ENCODE results near the gene DCAF6. TPM values are rescaled to one million over a fixed set of nuclear protein-coding genes. Genes with fewer than 3 reads are reported as not detected.
A peak's percentile ranks its signal among the peaks of the same experiment; 100 is the strongest.
"Not testable (repeated sequence)": the region's sequence is repeated elsewhere in the genome, so short reads cannot be mapped to it uniquely, and the experiment has no call there.

The DCAF6 gene, protein sequence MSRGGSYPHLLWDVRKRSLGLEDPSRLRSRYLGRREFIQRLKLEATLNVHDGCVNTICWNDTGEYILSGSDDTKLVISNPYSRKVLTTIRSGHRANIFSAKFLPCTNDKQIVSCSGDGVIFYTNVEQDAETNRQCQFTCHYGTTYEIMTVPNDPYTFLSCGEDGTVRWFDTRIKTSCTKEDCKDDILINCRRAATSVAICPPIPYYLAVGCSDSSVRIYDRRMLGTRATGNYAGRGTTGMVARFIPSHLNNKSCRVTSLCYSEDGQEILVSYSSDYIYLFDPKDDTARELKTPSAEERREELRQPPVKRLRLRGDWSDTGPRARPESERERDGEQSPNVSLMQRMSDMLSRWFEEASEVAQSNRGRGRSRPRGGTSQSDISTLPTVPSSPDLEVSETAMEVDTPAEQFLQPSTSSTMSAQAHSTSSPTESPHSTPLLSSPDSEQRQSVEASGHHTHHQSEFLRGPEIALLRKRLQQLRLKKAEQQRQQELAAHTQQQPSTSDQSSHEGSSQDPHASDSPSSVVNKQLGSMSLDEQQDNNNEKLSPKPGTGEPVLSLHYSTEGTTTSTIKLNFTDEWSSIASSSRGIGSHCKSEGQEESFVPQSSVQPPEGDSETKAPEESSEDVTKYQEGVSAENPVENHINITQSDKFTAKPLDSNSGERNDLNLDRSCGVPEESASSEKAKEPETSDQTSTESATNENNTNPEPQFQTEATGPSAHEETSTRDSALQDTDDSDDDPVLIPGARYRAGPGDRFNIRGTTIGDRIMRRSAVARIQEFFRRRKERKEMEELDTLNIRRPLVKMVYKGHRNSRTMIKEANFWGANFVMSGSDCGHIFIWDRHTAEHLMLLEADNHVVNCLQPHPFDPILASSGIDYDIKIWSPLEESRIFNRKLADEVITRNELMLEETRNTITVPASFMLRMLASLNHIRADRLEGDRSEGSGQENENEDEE
- 10 to 100 TPM; 47.2 to 76.7 TPM for total RNA-seq

GRCh38 chr1:167936068-167936929 lies at the start of gene DCAF6:
Gene DCAF6 (plus strand): TSS chr1:167936683. CDS start chr1:167936912, 229 bp downstream.
- Histone ChIP-seq H3K27me3 (replicated peaks; ENCODE audit: insufficient read depth) (no peaks in the 10 kb centered on the region), H3K36me3 (no peaks in the 10 kb centered on the region), H3K9me3 (no peaks in the 10 kb centered on the region), H3K4me3 (peak within 1 kb of the TSS; percentile 87), H3K4me1 (ENCODE audit: control insufficient read depth in 1 of 2, low read depth in 2 of 2) (peaks cover 18 to 37% of the 10 kb centered on the region in 2 donors), H3K27ac (peak within 1 kb of the TSS; percentile 95 to 97)
- peak; percentile 95 for DNase-seq (ENCODE audit: low spot score)
- TF ChIP-seq, protein P1, sequence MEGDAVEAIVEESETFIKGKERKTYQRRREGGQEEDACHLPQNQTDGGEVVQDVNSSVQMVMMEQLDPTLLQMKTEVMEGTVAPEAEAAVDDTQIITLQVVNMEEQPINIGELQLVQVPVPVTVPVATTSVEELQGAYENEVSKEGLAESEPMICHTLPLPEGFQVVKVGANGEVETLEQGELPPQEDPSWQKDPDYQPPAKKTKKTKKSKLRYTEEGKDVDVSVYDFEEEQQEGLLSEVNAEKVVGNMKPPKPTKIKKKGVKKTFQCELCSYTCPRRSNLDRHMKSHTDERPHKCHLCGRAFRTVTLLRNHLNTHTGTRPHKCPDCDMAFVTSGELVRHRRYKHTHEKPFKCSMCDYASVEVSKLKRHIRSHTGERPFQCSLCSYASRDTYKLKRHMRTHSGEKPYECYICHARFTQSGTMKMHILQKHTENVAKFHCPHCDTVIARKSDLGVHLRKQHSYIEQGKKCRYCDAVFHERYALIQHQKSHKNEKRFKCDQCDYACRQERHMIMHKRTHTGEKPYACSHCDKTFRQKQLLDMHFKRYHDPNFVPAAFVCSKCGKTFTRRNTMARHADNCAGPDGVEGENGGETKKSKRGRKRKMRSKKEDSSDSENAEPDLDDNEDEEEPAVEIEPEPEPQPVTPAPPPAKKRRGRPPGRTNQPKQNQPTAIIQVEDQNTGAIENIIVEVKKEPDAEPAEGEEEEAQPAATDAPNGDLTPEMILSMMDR (IDR thresholded peaks at IDR 0.05) = no peak
- peak; percentile 96 for ATAC-seq (ENCODE audit: insufficient number of reproducible peaks, low FRiP score, low read depth)

DNA sequence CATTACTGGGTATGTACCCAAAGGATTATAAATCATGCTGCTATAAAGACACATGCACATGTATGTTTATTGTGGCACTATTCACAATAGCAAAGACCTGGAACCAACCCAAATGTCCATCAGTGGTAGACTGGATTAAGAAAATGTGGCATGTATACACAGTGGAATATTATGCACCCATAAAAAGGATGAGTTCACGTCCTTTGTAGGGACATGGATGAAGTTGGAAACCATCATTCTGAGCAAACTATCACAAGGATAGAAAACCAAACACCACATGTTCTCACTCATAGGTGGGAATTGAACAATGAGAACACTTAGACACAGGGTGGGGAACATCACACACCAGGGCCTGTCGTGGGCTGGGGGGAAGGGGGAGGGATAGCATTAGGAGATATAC lies 49.3 kb upstream of the DCAF6 start:
- H3K9me3 ChIP-seq; H3K4me3 ChIP-seq; H3K4me1 ChIP-seq (ENCODE audit: control insufficient read depth in 1 of 2, low read depth in 2 of 2); H3K36me3 ChIP-seq; ATAC-seq (ENCODE audit: insufficient number of reproducible peaks, low FRiP score, low read depth); H3K27ac ChIP-seq; DNase-seq (ENCODE audit: low spot score); H3K27me3 ChIP-seq (replicated peaks; ENCODE audit: insufficient read depth): not testable (repeated sequence)

GRCh38 chr1:167890400-167890799 lies 46.1 kb upstream of the DCAF6 start:
- no peaks in the 10 kb centered on the region for H3K36me3 ChIP-seq
- no peaks in the 10 kb centered on the region for H3K4me1 ChIP-seq (ENCODE audit: control insufficient read depth in 1 of 2, low read depth in 2 of 2)
- H3K4me3 ChIP-seq = no peak overlapping the region
- H3K27me3 ChIP-seq (replicated peaks; ENCODE audit: insufficient read depth) = no peaks in the 10 kb centered on the region
- DNase-seq (ENCODE audit: low spot score) = no peak
- no peak overlapping the region for H3K27ac ChIP-seq
- TF ChIP-seq, protein P1 (IDR thresholded peaks at IDR 0.05) = no peak
- ATAC-seq (ENCODE audit: insufficient number of reproducible peaks, low FRiP score, low read depth) = no peak
- no peaks in the 10 kb centered on the region for H3K9me3 ChIP-seq

DNA sequence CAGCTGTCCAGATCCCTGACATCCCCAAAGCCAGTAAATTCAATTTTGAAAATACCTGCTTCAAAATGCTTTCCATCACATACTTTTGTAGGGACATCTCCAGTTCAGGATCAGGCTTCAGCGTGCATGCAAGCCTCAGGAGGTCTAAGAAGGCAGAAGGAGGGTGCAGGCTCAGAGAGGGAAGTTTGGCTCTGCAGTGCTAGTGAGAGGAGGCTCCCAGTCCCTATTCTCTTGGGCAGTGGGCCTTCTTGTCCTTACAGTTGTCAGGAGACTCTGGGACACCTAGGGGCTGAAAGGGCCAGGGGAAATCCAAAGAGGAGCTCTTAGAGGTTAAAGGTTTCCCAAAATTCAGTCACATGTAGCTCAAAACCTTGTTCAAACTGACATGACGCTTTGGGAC lies 42.7 kb upstream of the DCAF6 start:
- no peak overlapping the region for H3K4me3 ChIP-seq
- H3K9me3 ChIP-seq = no peaks in the 10 kb centered on the region
- no peaks in the 10 kb centered on the region for H3K27me3 ChIP-seq (replicated peaks; ENCODE audit: insufficient read depth)
- no peaks in the 10 kb centered on the region for H3K36me3 ChIP-seq
- H3K4me1 ChIP-seq (ENCODE audit: control insufficient read depth in 1 of 2, low read depth in 2 of 2) = peaks cover 0 to 2% of the 10 kb centered on the region in 2 donors
- H3K27ac ChIP-seq = no peak overlapping the region
- TF ChIP-seq, protein P1 (IDR thresholded peaks at IDR 0.05) = no peak
- ATAC-seq (ENCODE audit: insufficient number of reproducible peaks, low FRiP score, low read depth) (no peak), DNase-seq (ENCODE audit: low spot score) (no peak)

DNA sequence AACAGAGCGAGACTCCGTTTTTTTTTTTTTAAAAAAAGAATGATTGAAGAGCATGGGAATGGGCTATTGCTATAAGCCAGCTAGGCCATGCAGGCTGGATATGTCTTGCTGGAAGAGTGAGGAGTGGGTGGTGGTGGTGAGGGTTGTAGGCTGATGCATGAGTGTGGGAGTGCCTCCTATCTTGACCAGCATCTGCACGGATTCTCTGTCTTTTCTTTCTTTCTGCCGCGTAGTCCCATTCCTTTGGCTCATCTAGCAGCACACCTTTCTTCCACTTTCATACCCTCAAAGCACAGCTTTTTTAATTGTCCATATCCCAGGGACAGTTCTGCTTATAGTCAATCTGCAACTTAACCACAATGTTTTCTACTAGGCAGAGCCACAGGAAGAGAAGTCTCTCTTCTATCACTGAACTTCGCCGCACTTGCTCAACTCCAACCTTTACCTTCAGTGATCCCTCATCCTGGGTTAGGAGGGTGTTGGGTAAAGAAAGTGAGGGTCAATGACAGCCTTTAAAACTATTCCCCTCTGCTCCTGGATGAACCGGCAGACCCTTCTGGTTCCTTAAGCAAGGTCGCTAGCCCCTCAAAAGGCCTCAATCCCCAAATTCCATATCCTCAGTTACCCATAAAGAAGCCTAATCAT lies 37.8 kb upstream of the DCAF6 start:
- ATAC-seq (ENCODE audit: insufficient number of reproducible peaks, low FRiP score, low read depth) (no peak), DNase-seq (ENCODE audit: low spot score) (no peak)
- TF ChIP-seq, protein P1 (IDR thresholded peaks at IDR 0.05) = no peak
- H3K27me3 ChIP-seq (replicated peaks; ENCODE audit: insufficient read depth) = no peaks in the 10 kb centered on the region
- H3K4me3 ChIP-seq = no peak overlapping the region
- H3K36me3 ChIP-seq = no peaks in the 10 kb centered on the region
- peaks cover 0 to 16% of the 10 kb centered on the region in 2 donors for H3K4me1 ChIP-seq (ENCODE audit: control insufficient read depth in 1 of 2, low read depth in 2 of 2)
- no peaks in the 10 kb centered on the region for H3K9me3 ChIP-seq
- H3K27ac ChIP-seq = peak overlapping the region; percentile 39 to 64

Data from thoracic aorta (tissue), 2 donors.